ENCODE data around the gene PAX8.
"Not testable (repeated sequence)": the region's sequence is repeated elsewhere in the genome, so short reads cannot be mapped to it uniquely, and the experiment has no call there.

GRCh38 chr2:113314176-113314575 is 35.5 kb upstream of the PAX8 start:
- TF ChIP-seq POLR2AphosphoS5 (IDR thresholded peaks at IDR 0.05; ENCODE audit: borderline replicate concordance, low read depth, low read length); EZH2 (IDR thresholded peaks at IDR 0.05); FOXP2 (optimal IDR thresholded peaks at IDR 0.05; ENCODE audit: control extremely low read depth, extremely low read length, insufficient read depth): not testable (repeated sequence)

Measured in SK-N-MC (cell line).